Stimulated activated naive CD8-positive, alpha-beta T cell treated with anti-CD3 and anti-CD28 coated beads, Interleukin-15, Interleukin-2, amounts not matched to agents 100 U/mL and 50 U/mL, for 24 hours (primary cell): ENCODE measurements around the gene TRRAP.

Source experiments
- ATAC-seq: fragments of 150-1000 bp; cut with Tn5 transposase; one replicate; pipeline ENCODE4 v1.10.0; 2021
- DNase-seq: peaks from one replicate; pipeline ENCODE4 v3.0.0; 2021

Gene TRRAP

GRCh38 chr7:98991141-98991540, 112.8 kb downstream of the TRRAP start:
- no peak for DNase-seq
- no peak for ATAC-seq

GRCh38 chr7:98992076-98992475, 113.7 kb downstream of the TRRAP start:
- ATAC-seq (no peak), DNase-seq (no peak)

DNA sequence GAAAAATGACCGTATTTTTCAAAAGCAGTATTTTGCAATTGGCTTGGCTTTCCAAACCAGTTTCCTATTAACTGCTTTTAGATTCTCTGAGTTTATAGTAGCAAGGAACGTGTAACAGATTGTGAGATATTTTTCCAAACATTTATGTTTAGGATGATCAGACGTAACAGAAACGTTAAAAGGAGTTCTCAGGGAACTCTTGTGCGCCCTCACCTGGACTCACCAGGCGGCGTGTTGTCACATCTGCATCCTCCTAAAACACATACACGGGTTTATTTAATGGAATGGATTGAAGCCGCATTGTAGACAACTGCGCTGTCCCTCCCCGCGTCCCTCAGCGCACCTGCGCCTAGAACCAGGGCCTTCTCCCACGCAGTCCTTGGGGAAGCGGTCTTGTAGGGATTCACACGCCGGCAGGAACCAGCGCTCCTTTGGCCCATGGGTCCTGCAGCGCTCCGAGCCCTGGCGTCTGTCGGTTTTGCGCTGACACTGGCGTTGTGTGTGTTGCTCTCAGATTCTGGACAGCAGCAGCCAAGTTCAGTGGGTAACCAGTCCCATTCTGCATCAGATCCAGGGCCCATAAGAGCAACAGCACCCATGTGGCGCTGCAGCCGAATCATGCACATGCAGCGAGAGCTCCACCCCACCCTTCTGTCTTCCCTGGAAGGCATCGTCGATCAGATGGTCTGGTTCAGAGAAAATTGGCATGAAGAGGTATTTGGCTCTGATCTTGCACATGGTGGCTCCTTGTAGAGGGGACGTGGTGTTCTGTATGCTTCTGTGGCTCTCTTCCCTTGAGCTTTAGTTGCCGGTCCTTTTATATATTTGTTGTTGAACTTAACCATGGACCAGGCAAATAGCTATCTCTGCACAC, 114.9 kb downstream of the TRRAP start:
- no peak for DNase-seq
- no peak for ATAC-seq

- ATAC-seq (no peak), DNase-seq (no peak)
Measured at GRCh38 chr7:98994046-98994944, 116.0 kb downstream of the TRRAP start.

DNA sequence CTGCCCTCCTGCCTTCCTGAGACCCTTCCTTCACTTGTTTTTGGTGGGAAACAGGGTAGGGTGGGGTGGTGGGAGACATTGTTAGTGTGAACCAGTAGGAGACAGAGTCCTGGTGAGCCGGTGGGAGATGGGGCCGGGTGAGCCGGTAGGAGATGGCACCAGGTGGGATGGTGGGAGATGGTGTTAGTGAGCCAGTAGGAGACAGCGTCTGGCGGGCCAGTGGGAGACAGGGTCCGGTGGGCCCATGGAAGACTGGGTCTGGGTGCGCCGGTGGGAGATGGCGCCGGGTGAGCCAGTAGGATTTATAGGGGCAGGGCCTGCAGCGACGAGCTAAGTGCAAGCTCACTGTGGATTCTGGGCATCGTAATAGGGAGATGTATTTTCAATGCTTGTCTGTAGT, 116.8 kb downstream of the TRRAP start:
- no peak for ATAC-seq

DNA sequence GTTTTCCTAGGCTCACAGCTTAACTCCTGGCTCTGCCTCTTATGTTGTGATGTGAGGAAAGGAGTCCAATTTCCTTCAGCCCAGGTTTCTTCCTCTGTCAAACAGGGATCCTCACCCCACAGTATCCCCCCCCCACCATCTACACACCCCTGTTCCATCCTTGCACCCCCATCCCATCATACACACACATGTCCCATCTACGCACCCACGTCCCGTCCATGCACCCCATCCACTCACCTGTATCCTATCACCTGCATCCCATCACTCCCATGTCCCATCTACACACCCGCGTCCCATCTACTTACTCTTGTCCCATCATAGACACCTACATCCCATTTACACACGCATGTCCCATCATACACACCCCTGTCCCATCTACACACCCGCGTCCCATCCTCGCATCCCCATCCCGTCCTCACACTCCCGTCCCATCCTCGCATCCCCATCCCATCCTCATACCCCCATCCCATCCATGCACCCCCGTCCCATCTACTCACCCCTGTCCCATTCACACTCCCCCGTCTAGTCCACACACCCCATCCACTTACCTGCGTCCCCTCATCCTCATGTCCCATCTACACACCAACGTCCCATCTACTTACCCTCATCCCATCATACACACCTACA, 117.3 kb downstream of the TRRAP start:
- ATAC-seq (no peak), DNase-seq (no peak)

More for the DNA sequence above, 116.8 kb downstream of the TRRAP start:
- DNase-seq: no peak

DNA sequence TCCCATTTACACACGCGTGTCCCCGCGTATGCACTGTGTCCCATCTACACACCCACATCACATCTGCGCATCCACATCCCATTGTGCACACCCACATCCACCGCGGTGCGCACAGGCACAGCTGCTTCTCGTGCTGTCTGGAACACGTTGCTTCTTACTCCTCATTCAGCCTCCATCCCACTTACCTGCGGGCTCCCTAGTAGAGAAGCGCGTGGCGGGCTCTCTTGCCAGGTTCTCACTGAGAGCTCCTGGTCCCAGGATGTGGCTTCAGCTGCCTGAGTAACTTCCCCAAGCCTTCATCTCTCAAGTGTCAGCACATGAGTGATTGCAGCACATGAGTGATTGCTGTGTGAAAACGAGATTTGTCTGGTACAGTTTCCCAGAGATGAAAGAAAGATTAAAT, 117.8 kb downstream of the TRRAP start:
- ATAC-seq: peak; percentile 40
- peak; percentile 14 for DNase-seq

GRCh38 chr7:98997846-98998245, 119.5 kb downstream of the TRRAP start:
- DNase-seq (no peak), ATAC-seq (no peak)

DNA sequence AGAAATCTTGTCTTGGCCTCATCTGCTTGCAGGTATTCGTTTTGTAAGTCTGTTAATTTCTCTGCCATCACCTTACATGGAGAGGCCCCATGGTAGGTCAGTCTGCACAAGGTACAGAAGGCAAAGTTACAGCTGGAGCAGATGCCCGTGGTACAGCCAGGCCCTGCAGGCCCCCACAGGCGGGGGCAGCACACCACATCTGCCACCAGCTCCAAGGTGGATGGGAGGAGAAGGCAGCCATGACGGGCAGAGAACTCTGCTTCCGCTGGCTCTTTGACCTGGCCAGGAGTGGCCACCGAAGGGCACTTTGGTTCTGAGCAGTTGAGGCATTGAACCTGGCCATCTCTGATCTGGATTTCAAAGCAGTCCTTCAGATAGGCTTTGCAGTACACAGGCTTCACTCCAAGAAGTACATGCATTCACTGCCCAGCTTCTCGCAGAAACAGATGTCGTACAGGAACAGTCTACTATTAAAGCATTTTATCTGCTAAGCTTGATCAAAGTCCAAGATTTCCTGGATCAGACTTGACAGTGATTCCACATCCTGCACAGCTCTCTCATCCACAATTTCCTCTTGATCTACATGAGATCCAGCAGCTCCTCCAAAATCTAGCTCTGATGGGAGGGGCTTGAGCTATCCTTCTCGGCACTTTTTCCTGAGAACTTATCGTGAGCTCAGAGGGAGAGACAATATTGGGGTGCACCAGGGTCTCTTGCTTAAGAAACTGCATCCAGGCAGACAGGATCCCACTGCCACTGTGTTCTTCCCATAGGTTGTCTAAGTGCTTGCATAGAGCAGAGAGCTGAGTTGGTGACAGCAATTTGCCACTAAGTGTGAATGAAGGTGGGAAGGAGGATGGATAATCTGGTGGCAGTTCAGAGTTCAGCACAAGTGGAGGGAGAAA, 120.7 kb downstream of the TRRAP start:
- DNase-seq (no peak), ATAC-seq (no peak)

DNA sequence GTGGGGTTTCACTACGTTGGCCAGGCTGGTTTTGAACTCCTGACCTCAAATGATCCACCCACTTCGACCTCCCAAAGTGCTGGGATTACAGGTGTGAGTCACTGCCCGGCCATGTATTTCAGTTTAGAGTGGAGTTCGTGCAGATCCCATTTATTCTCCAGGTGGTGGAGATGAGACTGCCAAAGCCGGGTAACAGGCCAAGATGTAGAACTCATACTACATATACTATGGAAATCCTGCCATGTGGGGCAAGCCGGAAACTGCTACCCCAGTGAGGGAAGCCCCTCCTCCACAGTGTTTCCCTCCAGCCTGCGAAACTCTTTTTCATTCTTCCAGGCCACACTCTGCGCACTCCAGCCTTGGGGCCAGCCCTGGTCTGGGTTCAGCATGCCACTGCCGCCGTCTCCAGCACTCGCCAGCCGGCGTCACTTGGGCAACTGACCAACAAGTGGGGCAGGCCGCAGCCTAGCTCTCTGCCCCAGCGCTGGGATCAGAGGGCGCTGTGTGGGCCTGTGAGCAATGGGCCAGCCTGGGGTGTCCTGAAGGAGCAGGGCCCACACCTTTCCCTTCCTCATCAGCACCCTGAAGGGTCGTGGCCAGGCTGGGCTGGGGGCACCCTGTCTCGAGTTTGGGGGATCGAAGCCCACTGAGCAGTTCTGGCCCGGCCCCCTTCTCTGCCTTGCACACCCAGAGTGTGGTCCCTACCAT, 122.0 kb downstream of the TRRAP start:
- ATAC-seq: no peak
- DNase-seq: no peak

- peak; percentile 83 for ATAC-seq
Measured at GRCh38 chr7:99000904-99001465, 122.7 kb downstream of the TRRAP start.

DNA sequence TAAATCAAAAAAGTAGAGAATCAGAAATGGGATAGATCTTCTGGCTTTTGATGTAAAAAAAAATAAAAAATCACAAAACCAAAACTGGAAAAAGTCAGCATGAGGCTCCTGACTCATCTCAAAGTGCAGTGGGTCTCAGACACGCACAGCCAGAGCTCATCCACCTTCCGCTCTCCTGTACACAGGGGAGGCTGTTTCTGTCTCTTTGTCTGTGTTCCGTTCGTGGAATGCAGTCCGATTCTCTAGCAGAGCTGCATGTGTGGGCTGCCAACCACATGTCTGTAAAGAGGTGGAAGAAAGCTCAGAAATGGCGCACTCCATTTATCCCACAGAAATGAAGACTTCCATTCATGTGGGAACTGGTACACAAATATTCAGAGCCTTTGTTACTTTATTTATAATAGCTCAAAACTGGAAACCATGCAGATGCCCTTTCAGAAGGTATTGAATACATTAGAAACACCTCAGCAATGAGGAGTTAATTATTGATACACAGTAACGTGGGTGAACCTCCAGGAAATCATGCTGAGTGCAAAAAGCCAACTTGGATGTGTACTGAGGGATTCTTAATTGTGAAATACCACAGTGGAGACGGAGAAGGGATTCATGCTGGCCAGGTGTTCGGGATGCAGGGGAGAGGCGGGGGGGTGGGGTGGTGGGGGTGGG, 123.3 kb downstream of the TRRAP start:
- peak; percentile 69 for ATAC-seq
- DNase-seq: peak; percentile 16

More at GRCh38 chr7:99000904-99001465, 122.7 kb downstream of the TRRAP start:
- peak; percentile 53 for DNase-seq

DNA sequence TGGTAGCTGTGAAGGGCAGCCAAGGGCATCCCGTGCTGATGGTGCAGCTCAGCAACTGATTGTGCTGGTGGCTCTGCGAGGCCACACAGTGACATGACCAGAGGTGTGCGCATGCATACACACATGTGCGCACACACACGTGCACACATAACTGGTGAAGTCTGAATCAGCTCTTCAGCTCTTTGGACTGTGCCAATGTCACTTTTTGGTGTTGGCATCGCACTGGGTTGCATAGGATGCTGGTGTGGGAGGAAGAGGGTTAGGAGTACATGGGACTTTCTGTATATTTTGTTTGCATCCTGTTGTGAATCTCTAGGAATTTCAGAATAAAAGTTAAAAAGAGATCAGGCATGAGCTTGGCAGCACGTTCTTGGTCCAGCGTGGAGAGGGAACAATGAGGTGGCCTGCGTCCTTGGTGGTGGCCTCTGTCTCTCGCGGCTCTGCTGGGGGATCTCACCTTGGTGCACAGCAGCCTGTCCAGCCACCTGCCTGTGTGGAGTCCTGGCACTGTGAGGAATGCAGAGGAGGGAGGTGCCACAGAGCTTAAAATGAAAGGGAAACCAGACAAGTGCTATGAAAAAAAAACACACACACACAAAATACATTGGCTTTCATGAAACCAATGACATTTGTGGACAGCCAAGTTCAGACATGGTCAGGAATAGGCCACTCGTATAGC, 124.0 kb downstream of the TRRAP start:
- ATAC-seq: no peak
- no peak for DNase-seq

DNA sequence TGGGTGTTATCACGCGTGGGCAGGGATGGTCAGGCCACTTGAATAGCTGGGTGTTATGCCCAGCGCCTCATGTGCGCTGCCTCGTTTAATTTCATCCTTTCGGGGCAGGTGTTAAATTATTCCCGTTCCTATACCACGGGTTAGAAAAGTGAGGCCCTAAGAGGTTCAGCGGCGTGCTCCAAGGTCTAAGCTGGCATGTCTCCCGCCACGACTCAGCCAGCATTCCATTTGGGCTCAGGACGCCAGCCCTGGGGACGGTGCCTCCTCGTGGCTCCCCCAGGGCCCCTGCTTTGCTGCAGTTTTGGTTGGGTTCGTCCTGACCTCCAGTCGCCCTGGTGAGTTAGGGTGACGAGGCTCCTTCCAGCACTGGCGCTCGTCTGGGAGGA, 124.5 kb downstream of the TRRAP start:
- no peak for ATAC-seq
- DNase-seq: no peak

GRCh38 chr7:99003419-99003818, 125.1 kb downstream of the TRRAP start:
- DNase-seq (no peak), ATAC-seq (no peak)

DNA sequence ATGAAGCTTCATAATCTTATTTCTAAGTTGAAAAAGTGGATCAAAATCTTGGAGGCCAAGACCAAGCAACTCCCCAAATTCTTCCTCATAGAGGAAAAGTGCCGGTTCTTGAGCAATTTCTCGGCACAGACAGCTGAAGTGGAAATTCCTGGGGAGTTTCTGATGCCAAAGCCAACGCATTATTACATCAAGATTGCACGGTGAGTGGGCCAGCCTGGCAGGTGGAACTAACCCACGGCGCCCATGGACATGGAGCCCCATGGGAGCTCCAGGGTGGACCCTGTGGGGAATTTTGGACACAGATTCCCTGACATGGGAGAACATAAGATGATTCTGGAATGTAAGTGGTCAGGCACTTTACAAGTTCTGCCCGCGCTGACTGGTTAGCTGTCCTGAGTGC, 125.9 kb downstream of the TRRAP start:
- ATAC-seq (no peak), DNase-seq (no peak)

DNA sequence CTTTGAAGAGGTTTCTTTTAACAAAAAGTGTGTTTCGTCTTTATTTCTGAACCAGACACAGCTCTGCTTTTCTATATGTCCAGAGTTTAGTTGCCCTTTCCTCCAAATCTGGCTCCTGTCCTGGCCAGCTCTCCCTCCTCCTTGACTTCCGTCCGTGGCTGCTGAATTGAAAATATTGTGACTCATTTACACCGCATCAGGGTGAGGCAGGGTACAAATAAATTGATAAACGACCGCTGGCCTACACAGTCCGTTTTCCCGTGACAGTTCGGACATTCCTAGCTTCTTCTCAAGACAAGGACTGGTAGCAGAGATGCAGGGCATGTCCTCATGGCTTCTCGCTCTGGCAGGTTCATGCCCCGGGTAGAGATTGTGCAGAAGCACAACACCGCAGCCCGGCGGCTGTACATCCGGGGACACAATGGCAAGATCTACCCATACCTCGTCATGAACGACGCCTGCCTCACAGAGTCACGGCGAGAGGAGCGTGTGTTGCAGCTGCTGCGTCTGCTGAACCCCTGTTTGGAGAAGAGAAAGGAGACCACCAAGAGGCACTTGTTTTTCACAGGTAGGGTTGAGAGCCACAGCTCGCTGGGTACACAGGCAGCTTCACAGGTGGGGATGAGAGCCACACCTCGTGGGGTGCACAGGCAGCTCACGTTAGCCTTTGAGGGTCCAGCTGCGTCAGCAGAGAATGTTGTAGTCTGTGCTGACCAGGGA, 126.6 kb downstream of the TRRAP start:
- no peak for ATAC-seq

DNA sequence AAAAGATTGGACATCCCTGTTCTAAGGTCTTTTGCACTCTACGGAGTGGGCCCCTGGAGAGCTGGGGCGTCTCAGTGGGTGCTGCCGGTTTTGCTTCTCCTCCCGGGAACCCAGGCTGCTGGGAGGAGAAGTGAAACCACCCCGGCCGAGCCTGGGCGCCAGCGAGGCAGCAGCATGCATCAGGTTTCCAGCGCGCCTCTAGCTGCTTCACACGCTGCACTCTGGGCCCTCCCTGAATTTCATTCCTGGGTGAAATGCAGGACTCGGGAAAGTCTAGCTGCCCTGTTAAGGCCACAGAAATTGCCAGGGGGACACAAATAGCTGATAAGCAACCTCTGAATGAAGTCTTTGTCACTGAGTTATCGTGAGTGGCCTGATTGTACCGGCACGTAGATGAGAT, 127.4 kb downstream of the TRRAP start:
- no peak for ATAC-seq
- no peak for DNase-seq

More for the DNA sequence above, 126.6 kb downstream of the TRRAP start:
- no peak for DNase-seq
